Activated naive CD8-positive, alpha-beta T cell treated with anti-CD3 and anti-CD28 coated beads, Interleukin-2, amount 10 ng/mL, durations not matched to agents 7 days and 5 days (primary cell): Measurements from ENCODE around the gene MSH6. TPM values are rescaled to one million over a fixed set of nuclear protein-coding genes. Genes with fewer than 3 reads are reported as not detected.

Experiments
- ATAC-seq: fragments of 150-1000 bp; cut with Tn5 transposase; one replicate; pipeline ENCODE4 v1.10.0; 2021; ENCODE audit warnings: low read depth, moderate library complexity
- POLR2A ChIA-PET: fragments of 350-600 bp; sonication (Branson Sonifier 250); formaldehyde crosslinking; loops from one replicate; lab custom pipeline; 2021; ENCODE audit warnings: antibody characterized with exemption; lab: Charles Lee
- DNase-seq: peaks from one replicate; pipeline ENCODE4 v3.0.0; 2021
- H3K27ac Mint-ChIP-seq: one replicate; pipeline ENCODE4 v1.8.0; 2022; ENCODE audit warnings: mild to moderate bottlenecking, mixed read lengths
- H3K27me3 Mint-ChIP-seq: one replicate; pipeline ENCODE4 v1.8.0; 2022; ENCODE audit warnings: mild to moderate bottlenecking, moderate library complexity, mixed read lengths
- H3K36me3 Mint-ChIP-seq: one replicate; pipeline ENCODE4 v1.8.0; 2021; ENCODE audit warnings: mild to moderate bottlenecking, mixed read lengths
- H3K4me1 Mint-ChIP-seq: one replicate; pipeline ENCODE4 v1.8.0; 2021; ENCODE audit warnings: mixed read lengths
- H3K4me3 Mint-ChIP-seq: one replicate; pipeline ENCODE4 v1.8.0; 2022; ENCODE audit warnings: mild to moderate bottlenecking, moderate library complexity, mixed read lengths
- H3K9me3 Mint-ChIP-seq: one replicate; pipeline ENCODE4 v1.8.0; 2021; ENCODE audit warnings: mixed read lengths
- total RNA-seq, 2 experiments: library from RNA; stranded (reverse); gene quantifications; one replicate each; pipeline ENCODE4 v1.2.3, GENCODE V29; 2021

The MSH6 gene
- total RNA-seq, 2 experiments from 2014 or later: 86.3 to 89.1 TPM

DNA sequence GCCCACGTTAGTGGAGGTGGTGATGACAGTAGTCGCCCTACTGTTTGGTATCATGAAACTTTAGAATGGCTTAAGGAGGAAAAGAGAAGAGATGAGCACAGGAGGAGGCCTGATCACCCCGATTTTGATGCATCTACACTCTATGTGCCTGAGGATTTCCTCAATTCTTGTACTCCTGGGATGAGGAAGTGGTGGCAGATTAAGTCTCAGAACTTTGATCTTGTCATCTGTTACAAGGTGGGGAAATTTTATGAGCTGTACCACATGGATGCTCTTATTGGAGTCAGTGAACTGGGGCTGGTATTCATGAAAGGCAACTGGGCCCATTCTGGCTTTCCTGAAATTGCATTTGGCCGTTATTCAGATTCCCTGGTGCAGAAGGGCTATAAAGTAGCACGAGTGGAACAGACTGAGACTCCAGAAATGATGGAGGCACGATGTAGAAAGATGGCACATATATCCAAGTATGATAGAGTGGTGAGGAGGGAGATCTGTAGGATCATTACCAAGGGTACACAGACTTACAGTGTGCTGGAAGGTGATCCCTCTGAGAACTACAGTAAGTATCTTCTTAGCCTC lies 16.2 kb downstream of the MSH6 start:
- no peak for DNase-seq
- Mint-ChIP-seq H3K27me3 (no peaks in the 10 kb centered on the region), H3K27ac (no peak overlapping the region), H3K9me3 (peaks cover 5% of the 10 kb centered on the region), H3K4me1 (peaks cover 1% of the 10 kb centered on the region), H3K36me3 (peaks cover 86% of the 10 kb centered on the region), H3K4me3 (no peak overlapping the region)
- POLR2A ChIA-PET: no interaction called here
- ATAC-seq: no peak

DNA sequence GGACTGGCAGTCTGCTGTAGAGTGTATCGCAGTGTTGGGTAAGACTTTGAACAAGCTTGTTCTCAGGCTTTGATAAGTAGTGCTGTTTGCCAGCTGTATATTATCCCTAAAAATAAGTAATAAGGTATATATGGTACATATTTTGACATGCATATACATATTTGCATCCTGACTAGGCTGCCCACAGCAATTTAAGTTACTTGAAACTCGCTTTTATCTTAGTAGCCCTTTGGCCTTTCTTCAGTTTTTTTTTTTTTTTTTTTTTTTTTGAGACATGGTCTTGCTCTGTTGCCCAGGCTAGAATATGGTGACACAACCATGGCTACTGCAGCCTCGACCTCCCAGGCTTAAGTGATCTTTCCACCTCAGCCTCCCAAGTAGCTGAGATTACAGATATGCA lies 18.2 kb downstream of the MSH6 start:
- Mint-ChIP-seq H3K4me3 (no peak overlapping the region), H3K27me3 (no peaks in the 10 kb centered on the region), H3K9me3 (peaks cover 5% of the 10 kb centered on the region), H3K36me3 (peaks cover 84% of the 10 kb centered on the region), H3K4me1 (peaks cover 1% of the 10 kb centered on the region), H3K27ac (no peak overlapping the region)
- ATAC-seq: no peak
- POLR2A ChIA-PET: interaction anchor here (0.7 kb wide), 1 partner anchor 721 kb away, joined by 6 read pairs; no protein-coding TSS in a partner anchor
- no peak for DNase-seq

DNA sequence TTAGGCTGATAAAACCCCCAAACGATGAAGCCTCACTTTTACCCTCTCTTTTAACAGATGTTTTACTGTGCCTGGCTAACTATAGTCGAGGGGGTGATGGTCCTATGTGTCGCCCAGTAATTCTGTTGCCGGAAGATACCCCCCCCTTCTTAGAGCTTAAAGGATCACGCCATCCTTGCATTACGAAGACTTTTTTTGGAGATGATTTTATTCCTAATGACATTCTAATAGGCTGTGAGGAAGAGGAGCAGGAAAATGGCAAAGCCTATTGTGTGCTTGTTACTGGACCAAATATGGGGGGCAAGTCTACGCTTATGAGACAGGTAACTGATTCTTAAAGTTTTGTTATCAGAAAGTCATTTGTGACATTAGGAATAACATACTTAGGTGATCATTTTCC lies 20.4 kb downstream of the MSH6 start:
- H3K4me3 Mint-ChIP-seq: no peak overlapping the region
- H3K36me3 Mint-ChIP-seq: peaks cover 78% of the 10 kb centered on the region
- H3K4me1 Mint-ChIP-seq: peaks cover 6% of the 10 kb centered on the region
- no peak for DNase-seq
- no peaks in the 10 kb centered on the region for H3K27me3 Mint-ChIP-seq
- H3K27ac Mint-ChIP-seq: no peak overlapping the region
- POLR2A ChIA-PET: no interaction called here
- peaks cover 5% of the 10 kb centered on the region for H3K9me3 Mint-ChIP-seq
- ATAC-seq: no peak

DNA sequence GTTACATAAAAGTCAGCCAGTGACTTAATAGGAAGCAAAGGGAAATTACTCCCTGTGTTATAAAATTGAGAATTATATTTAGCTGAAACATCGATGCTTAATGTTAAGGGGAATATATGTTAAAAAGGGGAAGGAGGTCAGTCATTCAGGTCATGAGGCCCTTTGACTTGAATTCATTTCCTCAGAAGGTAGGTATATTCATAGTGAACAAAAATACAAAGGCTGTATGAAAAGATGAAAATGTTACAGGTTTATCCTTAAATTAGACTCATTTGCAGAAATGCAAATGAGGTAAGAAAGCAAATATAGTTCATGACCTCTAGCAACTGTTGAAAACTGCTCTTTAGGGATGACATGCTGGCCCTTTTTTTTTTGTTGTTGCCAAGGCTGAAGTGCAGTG lies 20.8 kb downstream of the MSH6 start:
- POLR2A ChIA-PET: no interaction called here
- no peak for DNase-seq
- H3K27ac Mint-ChIP-seq: no peak overlapping the region
- H3K36me3 Mint-ChIP-seq: peaks cover 75% of the 10 kb centered on the region
- peaks cover 6% of the 10 kb centered on the region for H3K4me1 Mint-ChIP-seq
- H3K9me3 Mint-ChIP-seq: peaks cover 5% of the 10 kb centered on the region
- no peak overlapping the region for H3K4me3 Mint-ChIP-seq
- H3K27me3 Mint-ChIP-seq: no peaks in the 10 kb centered on the region
- ATAC-seq: no peak

DNA sequence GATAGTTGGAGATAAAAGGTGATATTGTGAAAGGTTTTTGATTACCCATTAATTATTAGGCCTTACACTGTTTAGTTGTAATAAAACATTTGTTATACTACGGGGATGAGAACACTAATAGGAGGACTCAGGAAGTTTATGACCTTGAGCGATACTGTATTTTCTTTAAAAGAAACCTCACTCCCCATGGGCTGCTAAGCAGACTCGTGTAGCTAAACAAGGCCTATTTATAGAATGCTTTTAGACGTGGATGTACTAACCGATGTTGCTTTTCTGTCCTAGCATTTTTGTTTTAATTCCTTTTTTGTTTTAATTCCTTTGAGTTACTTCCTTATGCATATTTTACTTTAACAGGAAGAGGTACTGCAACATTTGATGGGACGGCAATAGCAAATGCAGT lies 22.9 kb downstream of the MSH6 start:
- peaks cover 5% of the 10 kb centered on the region for H3K4me1 Mint-ChIP-seq
- no peak overlapping the region for H3K27ac Mint-ChIP-seq
- H3K4me3 Mint-ChIP-seq: no peak overlapping the region
- ATAC-seq (no peak), DNase-seq (no peak)
- peaks cover 54% of the 10 kb centered on the region for H3K36me3 Mint-ChIP-seq
- POLR2A ChIA-PET: no interaction called here
- H3K9me3 Mint-ChIP-seq: peaks cover 5% of the 10 kb centered on the region
- H3K27me3 Mint-ChIP-seq: no peaks in the 10 kb centered on the region

DNA sequence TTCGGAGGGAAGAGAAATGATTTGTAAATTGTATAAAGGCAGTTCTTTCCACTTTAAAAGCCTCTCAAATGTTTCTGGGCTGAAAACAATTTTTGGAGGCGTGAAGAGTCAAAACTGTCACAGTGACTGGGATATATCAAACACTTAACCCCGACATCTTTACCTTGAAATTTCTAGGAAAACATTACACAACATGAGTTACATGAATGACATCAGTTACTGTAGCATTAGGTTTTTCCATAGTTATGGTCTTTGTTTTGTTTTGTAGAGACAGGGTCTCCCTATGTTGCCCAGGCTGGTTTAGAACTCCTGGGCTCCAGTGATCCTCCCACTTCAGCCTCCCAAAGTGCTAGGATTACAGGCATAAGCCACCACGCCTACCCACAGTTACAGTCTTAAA lies 25.7 kb downstream of the MSH6 start:
- POLR2A ChIA-PET: no interaction called here
- Mint-ChIP-seq H3K27me3 (no peaks in the 10 kb centered on the region), H3K9me3 (no peaks in the 10 kb centered on the region), H3K4me1 (peaks cover 9% of the 10 kb centered on the region), H3K27ac (no peak overlapping the region), H3K36me3 (peaks cover 47% of the 10 kb centered on the region), H3K4me3 (no peak overlapping the region)
- ATAC-seq (no peak), DNase-seq (no peak)

DNA sequence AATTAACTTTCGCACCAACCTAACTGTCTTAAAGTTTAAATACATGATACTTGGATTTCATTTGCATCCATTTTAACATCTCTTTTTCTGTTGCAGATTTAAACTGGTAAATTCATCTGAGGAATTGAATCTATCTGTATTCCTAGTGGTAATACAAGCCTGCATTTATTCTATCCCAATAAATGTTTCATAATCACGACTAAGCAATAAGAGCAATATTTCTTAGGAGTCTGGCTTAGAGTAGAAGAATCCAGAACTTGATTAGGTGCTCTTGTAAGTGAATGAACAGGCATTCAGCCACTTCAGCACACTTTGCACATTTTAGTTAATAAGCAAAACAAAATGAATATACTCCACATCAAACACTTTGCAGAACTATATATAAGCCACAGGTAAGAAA lies 27.0 kb downstream of the MSH6 start:
- H3K27me3 Mint-ChIP-seq: no peaks in the 10 kb centered on the region
- H3K4me3 Mint-ChIP-seq: no peak overlapping the region
- H3K27ac Mint-ChIP-seq: no peak overlapping the region
- ATAC-seq (no peak), DNase-seq (no peak)
- peaks cover 41% of the 10 kb centered on the region for H3K36me3 Mint-ChIP-seq
- POLR2A ChIA-PET: no interaction called here
- H3K4me1 Mint-ChIP-seq: peaks cover 9% of the 10 kb centered on the region
- H3K9me3 Mint-ChIP-seq: no peaks in the 10 kb centered on the region

DNA sequence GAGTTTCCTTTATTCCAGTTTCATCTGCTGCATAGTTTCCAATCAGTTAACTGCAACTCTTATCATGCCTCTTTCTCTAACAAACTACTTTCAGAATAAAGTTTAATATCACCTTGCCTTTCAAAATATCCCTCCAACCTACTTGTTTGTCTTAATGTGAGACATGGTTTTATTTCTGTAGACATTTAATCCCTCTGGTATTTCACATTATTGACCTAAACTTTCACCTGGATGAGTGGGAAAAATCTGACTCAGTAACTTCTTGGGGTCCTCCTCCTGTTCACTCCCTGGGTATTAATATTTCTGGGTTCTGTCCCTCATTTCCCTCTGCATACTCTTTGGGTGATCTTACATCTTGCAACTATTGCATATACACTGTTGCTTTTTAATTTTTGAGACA lies 27.9 kb downstream of the MSH6 start:
- POLR2A ChIA-PET: no interaction called here
- H3K36me3 Mint-ChIP-seq: peaks cover 39% of the 10 kb centered on the region
- no peak overlapping the region for H3K4me3 Mint-ChIP-seq
- no peaks in the 10 kb centered on the region for H3K27me3 Mint-ChIP-seq
- no peaks in the 10 kb centered on the region for H3K9me3 Mint-ChIP-seq
- H3K4me1 Mint-ChIP-seq: peaks cover 9% of the 10 kb centered on the region
- H3K27ac Mint-ChIP-seq: peak overlapping the region; percentile 34
- ATAC-seq (no peak), DNase-seq (no peak)

DNA sequence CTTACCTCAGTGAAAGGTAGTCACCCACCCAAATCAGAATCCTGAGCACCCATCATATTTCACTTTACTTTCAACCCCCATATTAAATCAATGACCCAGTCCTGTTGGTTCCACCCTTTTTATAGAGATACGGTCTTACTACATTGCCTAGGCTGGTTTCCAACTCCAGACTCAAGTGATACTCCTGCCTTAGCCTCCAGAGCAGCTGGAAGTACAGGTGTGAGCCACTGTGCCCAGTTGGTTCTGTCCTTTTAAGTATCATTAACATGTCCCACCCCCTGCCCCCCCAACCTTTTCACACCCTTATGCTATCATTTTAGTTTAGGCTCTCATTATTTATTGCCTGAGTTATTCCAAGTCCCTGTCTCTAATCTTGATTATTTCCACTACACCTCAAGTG lies 28.7 kb downstream of the MSH6 start:
- H3K4me3 Mint-ChIP-seq: no peak overlapping the region

DNA sequence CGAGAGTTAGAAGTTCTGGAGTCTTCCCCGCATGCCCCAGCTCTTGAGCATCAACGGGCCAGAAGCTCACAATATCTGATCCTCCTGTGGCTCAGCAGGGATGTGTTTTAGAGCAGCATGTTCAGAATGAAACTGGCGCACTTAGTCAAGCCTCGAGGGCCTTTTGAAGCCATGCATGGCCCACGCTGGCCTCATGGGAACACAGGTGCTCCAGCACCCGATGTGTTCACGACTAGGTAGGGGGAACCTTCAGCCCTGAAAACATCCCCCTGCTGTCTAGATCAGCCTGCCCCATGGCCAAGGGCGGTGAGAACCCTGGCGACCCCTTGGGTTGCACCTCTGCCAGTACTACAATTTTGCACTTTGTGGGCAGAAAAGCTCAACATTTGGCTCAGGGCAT lies 32.8 kb downstream of the MSH6 start:
- POLR2A ChIA-PET: interaction anchor here (1.0 kb wide), 1 partner anchor 18 kb away, joined by 3 read pairs; no protein-coding TSS in a partner anchor
- H3K4me1 Mint-ChIP-seq: peaks cover 4% of the 10 kb centered on the region
- peaks cover 44% of the 10 kb centered on the region for H3K36me3 Mint-ChIP-seq
- no peak overlapping the region for H3K27ac Mint-ChIP-seq
- no peak for ATAC-seq
- H3K27me3 Mint-ChIP-seq: no peaks in the 10 kb centered on the region
- H3K9me3 Mint-ChIP-seq: no peaks in the 10 kb centered on the region
- DNase-seq: no peak
- H3K4me3 Mint-ChIP-seq: no peak overlapping the region

More for the DNA sequence above, 28.7 kb downstream of the MSH6 start:
- no peaks in the 10 kb centered on the region for H3K27me3 Mint-ChIP-seq
- DNase-seq: no peak
- H3K4me1 Mint-ChIP-seq: peaks cover 9% of the 10 kb centered on the region
- H3K27ac Mint-ChIP-seq: peak overlapping the region; percentile 2
- H3K36me3 Mint-ChIP-seq: peaks cover 40% of the 10 kb centered on the region
- no peaks in the 10 kb centered on the region for H3K9me3 Mint-ChIP-seq
- no peak for ATAC-seq
- POLR2A ChIA-PET: no interaction called here

DNA sequence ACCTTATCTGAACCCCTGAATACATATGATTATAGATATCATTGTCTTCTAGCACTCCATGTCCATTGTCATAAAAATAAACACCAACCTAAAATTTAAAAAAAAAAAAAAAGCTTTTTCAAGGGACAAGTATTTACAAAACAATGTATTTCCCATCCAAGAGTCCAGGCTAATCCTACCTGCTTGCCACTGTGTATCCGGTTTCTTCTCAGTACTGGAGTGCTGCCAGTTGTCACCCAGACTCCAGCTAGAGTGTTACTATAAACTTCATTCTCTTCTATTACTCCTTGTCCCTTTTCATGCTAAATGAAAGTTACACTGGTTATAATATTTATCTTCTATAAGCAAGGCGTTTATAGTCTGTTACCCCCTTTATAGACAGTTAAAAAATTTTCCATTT lies 35.8 kb downstream of the MSH6 start:
- DNase-seq (no peak), ATAC-seq (no peak)
- Mint-ChIP-seq H3K9me3 (no peaks in the 10 kb centered on the region), H3K27me3 (no peaks in the 10 kb centered on the region), H3K4me3 (no peak overlapping the region), H3K36me3 (peaks cover 33% of the 10 kb centered on the region), H3K27ac (no peak overlapping the region), H3K4me1 (no peaks in the 10 kb centered on the region)
- POLR2A ChIA-PET: no interaction called here

DNA sequence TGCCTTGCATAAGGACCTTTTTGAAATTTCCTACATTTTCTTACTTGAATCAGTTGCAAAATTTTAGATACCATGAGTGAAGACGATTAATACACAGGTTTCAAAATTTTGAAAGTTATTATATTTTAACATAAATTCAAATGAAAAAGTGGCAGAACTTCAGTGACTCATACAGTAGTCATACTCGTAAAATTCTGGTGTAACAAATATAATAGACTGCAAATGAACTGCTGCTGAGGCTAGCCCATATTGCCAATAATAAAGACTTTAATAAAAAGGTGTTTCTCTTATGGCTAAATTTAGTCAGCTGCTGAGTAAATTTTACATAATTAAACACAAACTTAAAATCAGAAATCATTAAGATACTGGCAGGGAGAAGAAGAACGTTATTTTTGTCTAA lies 36.9 kb downstream of the MSH6 start:
- no peak for ATAC-seq
- no peaks in the 10 kb centered on the region for H3K9me3 Mint-ChIP-seq
- H3K36me3 Mint-ChIP-seq: peaks cover 29% of the 10 kb centered on the region
- POLR2A ChIA-PET: interaction anchor here (1.1 kb wide), 1 partner anchor 37 kb away, joined by 3 read pairs; the partner anchor contains the start of gene MSH6
- no peak overlapping the region for H3K27ac Mint-ChIP-seq
- H3K4me1 Mint-ChIP-seq: no peaks in the 10 kb centered on the region
- H3K4me3 Mint-ChIP-seq: no peak overlapping the region
- no peaks in the 10 kb centered on the region for H3K27me3 Mint-ChIP-seq
- DNase-seq: no peak

DNA sequence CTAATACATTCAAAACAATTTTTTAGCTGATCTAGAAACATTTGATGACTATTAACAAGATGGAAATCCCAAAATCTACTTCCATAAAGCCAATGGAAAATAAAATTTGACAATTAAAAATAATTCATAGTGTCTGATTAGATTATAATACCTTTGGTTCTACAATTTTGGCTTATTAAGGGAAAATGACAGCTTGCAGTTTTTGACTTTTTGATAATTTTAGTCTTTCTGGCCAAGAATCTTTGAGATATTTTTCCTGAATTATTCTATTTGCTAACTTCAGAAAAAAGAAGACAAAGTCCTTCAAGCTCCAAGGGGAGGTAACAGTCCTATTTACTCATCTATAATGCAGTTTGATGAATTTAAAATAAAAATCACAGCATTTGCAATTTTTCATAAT lies 39.6 kb downstream of the MSH6 start:
- no peaks in the 10 kb centered on the region for H3K9me3 Mint-ChIP-seq
- POLR2A ChIA-PET: no interaction called here
- no peak overlapping the region for H3K27ac Mint-ChIP-seq
- H3K27me3 Mint-ChIP-seq: no peaks in the 10 kb centered on the region
- H3K4me1 Mint-ChIP-seq: no peaks in the 10 kb centered on the region
- DNase-seq (no peak), ATAC-seq (no peak)
- peaks cover 23% of the 10 kb centered on the region for H3K36me3 Mint-ChIP-seq
- H3K4me3 Mint-ChIP-seq: no peak overlapping the region

DNA sequence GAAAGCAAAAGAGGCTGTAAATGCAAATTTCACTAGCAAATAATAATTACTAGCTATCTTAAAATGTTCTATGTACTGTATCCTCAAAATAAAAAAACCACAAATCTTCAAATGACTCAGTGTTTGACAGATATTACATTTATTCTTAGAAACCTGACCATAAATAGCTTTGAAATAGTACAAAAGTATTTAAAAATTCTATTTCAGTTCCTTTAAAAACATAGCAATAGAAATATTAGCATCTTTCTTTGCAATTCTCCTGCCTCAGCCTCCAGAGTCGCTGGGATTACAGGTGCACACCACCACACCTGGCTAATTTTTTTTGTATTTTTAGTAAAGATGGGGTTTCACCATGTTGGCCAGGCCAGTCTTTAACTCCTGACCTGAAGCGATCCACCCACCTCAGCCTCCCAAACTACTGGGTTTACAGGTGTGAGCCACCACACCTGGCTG lies 50.6 kb downstream of the MSH6 start:
- no peak for ATAC-seq
- Mint-ChIP-seq H3K4me1 (no peaks in the 10 kb centered on the region), H3K9me3 (no peaks in the 10 kb centered on the region), H3K4me3 (no peak overlapping the region), H3K27me3 (no peaks in the 10 kb centered on the region), H3K27ac (no peak overlapping the region), H3K36me3 (peaks cover 29% of the 10 kb centered on the region)
- POLR2A ChIA-PET: no interaction called here
- no peak for DNase-seq
